Measurements from ENCODE around the gene ABCC2. TPM values are rescaled to one million over a fixed set of nuclear protein-coding genes. Genes with fewer than 3 reads are reported as not detected.

Gene ABCC2
- total RNA-seq, 2 experiments from 2014 or later: 0.38 to 0.59 TPM

DNA sequence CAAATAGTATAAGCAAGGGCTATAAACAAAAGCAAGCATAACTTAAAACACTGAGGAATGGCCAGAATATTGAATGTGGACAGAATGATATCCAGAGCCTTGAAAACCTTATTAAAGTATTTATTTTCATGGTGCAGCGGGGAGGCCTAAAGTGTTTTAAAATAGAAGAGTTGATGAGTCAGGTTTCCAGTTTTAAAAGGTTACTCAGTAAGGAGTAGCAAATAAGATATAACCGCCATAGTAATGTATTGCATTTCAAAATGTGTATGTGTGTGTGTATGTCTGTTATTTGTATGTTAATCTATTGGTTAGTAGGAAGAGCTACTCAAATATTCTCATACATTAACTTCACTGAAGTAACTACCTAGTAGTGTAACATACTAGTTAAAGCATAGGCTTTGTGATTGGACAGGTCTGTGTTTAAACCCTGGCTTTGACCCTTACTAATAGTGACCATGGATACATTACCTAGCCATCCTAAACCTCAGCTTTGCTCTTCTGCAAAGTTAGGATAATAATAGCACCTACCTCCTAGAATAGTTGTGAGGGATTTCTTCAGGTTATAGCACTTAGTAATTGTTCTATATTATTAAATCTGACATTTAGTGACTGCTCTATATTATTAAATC is 33.5 kb upstream of the ABCC2 start:
- peaks cover 95% of the 10 kb centered on the region for H3K36me3 ChIP-seq (ENCODE audit: insufficient read depth, low read length)
- H2AFZ ChIP-seq (ENCODE audit: low read length): no peak overlapping the region
- H4K20me1 ChIP-seq (ENCODE audit: insufficient read depth, low read length): no peaks in the 10 kb centered on the region
- intact Hi-C loops (cut with micrococcal nuclease; ENCODE audit: unreplicated experiment): no loop called here
- no peaks in the 10 kb centered on the region for H3K9me3 ChIP-seq (ENCODE audit: low read length)
- ChIA-PET POLR2A (no interaction called here), CTCF (ENCODE audit: unreplicated experiment) (no interaction called here)
- H3K79me2 ChIP-seq (ENCODE audit: insufficient read depth, low read depth, low read length): no peaks in the 10 kb centered on the region
- H3K4me2 ChIP-seq (ENCODE audit: low read length): no peak overlapping the region
- no peak overlapping the region for H3K4me3 ChIP-seq (ENCODE audit: low read depth, low read length, poor library complexity, severe bottlenecking)
- no peaks in the 10 kb centered on the region for H3K9me2 ChIP-seq (ENCODE audit: insufficient read depth, low read length)
- BruUV-seq (replicated peaks): no TSS peak
- no peaks in the 10 kb centered on the region for H3K4me1 ChIP-seq (ENCODE audit: insufficient read depth, low read length, poor library complexity, severe bottlenecking)
- DNase-seq (ENCODE audit: low spot score): no peak
- H3K27ac ChIP-seq (ENCODE audit: low read depth, low read length, poor library complexity, severe bottlenecking): no peak overlapping the region
- TF ChIP-seq EZH2phosphoT487 (IDR thresholded peaks at IDR 0.05; ENCODE audit: borderline replicate concordance, low read depth, low read length) (no peak), CTCF (conservative IDR thresholded peaks at IDR 0.05; ENCODE audit: low read length) (no peak)

DNA sequence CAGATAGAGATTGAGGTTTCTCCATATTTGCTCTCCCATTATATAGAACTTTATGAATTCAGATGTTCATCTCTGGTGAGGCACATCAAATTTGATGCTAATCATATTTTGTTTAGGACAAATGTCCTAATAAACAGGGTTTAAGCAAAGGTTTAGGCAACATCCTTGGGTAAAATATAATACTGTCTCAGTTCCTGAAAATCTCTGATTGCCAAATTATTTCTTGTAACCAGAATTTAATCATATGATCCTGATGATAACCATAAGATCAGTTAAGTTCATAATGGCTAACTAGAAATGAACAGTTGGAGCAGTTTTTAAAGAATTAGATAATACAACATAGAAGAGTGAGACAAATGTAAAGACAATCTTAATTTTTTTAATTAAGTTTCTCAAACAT is 31.8 kb upstream of the ABCC2 start:
- ChIA-PET POLR2A (no interaction called here), CTCF (ENCODE audit: unreplicated experiment) (no interaction called here)
- Histone ChIP-seq H3K27ac (ENCODE audit: low read depth, low read length, poor library complexity, severe bottlenecking) (no peak overlapping the region), H3K9me2 (ENCODE audit: insufficient read depth, low read length) (no peaks in the 10 kb centered on the region), H3K79me2 (ENCODE audit: insufficient read depth, low read depth, low read length) (no peaks in the 10 kb centered on the region), H3K36me3 (ENCODE audit: insufficient read depth, low read length) (peaks cover 95% of the 10 kb centered on the region), H2AFZ (ENCODE audit: low read length) (no peak overlapping the region), H3K4me2 (ENCODE audit: low read length) (no peak overlapping the region), H4K20me1 (ENCODE audit: insufficient read depth, low read length) (no peaks in the 10 kb centered on the region), H3K4me3 (ENCODE audit: low read depth, low read length, poor library complexity, severe bottlenecking) (no peak overlapping the region), H3K9me3 (ENCODE audit: low read length) (no peaks in the 10 kb centered on the region), H3K4me1 (ENCODE audit: insufficient read depth, low read length, poor library complexity, severe bottlenecking) (peaks cover 1% of the 10 kb centered on the region)
- no TSS peak for BruUV-seq (replicated peaks)
- intact Hi-C loops (cut with micrococcal nuclease; ENCODE audit: unreplicated experiment): no loop called here
- TF ChIP-seq EZH2phosphoT487 (IDR thresholded peaks at IDR 0.05; ENCODE audit: borderline replicate concordance, low read depth, low read length): no peak
- TF ChIP-seq CTCF (conservative IDR thresholded peaks at IDR 0.05; ENCODE audit: low read length): no peak
- DNase-seq (ENCODE audit: low spot score): no peak

- Histone ChIP-seq H4K20me1 (ENCODE audit: insufficient read depth, low read length) (no peaks in the 10 kb centered on the region), H3K9me3 (ENCODE audit: low read length) (no peaks in the 10 kb centered on the region), H3K4me1 (ENCODE audit: insufficient read depth, low read length, poor library complexity, severe bottlenecking) (peaks cover 14% of the 10 kb centered on the region), H2AFZ (ENCODE audit: low read length) (no peak overlapping the region), H3K4me2 (ENCODE audit: low read length) (no peak overlapping the region), H3K36me3 (ENCODE audit: insufficient read depth, low read length) (peaks cover 98% of the 10 kb centered on the region), H3K4me3 (ENCODE audit: low read depth, low read length, poor library complexity, severe bottlenecking) (no peak overlapping the region), H3K9me2 (ENCODE audit: insufficient read depth, low read length) (no peaks in the 10 kb centered on the region), H3K27ac (ENCODE audit: low read depth, low read length, poor library complexity, severe bottlenecking) (no peak overlapping the region), H3K79me2 (ENCODE audit: insufficient read depth, low read depth, low read length) (no peaks in the 10 kb centered on the region)
- TF ChIP-seq CTCF (conservative IDR thresholded peaks at IDR 0.05; ENCODE audit: low read length) (no peak), EZH2phosphoT487 (IDR thresholded peaks at IDR 0.05; ENCODE audit: borderline replicate concordance, low read depth, low read length) (no peak)
- DNase-seq (ENCODE audit: low spot score): no peak
- CTCF ChIA-PET (ENCODE audit: unreplicated experiment): interaction anchor here (1.0 kb wide), 1 partner anchor 365 kb away, joined by 3 read pairs; no protein-coding TSS in a partner anchor
- no TSS peak for BruUV-seq (replicated peaks)
- POLR2A ChIA-PET: no interaction called here
- intact Hi-C loops (cut with micrococcal nuclease; ENCODE audit: unreplicated experiment): no loop called here
Measured at GRCh38 chr10:99754670-99755069, 27.8 kb upstream of the ABCC2 start.

Measured in OCI-LY7 (cell line).